Endothelial cell of umbilical vein (primary cell): ENCODE results near the gene DNTT. TPM values are rescaled to one million over a fixed set of nuclear protein-coding genes. Genes with fewer than 3 reads are reported as not detected.

Experiments
- BruUV-seq: library from RNA; stranded (reverse); fragments of 400-500 nt; replicated peaks from 2 replicates; lab custom pipeline; 2021; lab: Mats Ljungman, UMichigan
- CTCF ChIA-PET: fragments of 300-600, 350-600 bp; sonication (Branson Sonifier 250); formaldehyde crosslinking; loops from one replicate; lab custom pipeline; 2021; ENCODE audit warnings: antibody characterized with exemption, inconsistent platforms; lab: Charles Lee
- POLR2A ChIA-PET: fragments of 300-600, 350-600 bp; sonication (Branson Sonifier 250); formaldehyde crosslinking; loops from one replicate; lab custom pipeline; 2021; ENCODE audit warnings: antibody characterized with exemption, inconsistent platforms; lab: Charles Lee
- DNase-seq: peaks from one replicate; pipeline ENCODE4 v3.0.0-alpha.2; 2011; ENCODE audit warnings: low read depth, low spot score
- FAIRE-seq: peaks from 2 replicates; lab custom pipeline; 2011; peaks lifted over from hg19 to GRCh38; lab: Jason Lieb, UNC
- H2AFZ ChIP-seq: 2 replicates; pipeline ENCODE4 v1.6.0; 2012; ENCODE audit warnings: low read depth, low read length, control low read depth, inconsistent platforms
- H3K27ac ChIP-seq: 2 replicates; pipeline ENCODE4 v1.5.1; 2011; ENCODE audit warnings: low read depth, mild to moderate bottlenecking, control low read depth, low read length, moderate library complexity; ENCODE audit not compliant: insufficient read depth
- H3K27me3 ChIP-seq, 2 experiments: 2 replicates each; pipeline versions ENCODE4 v1.6.0 to v1.6.1; 2011; ENCODE audit warnings: low read length in 2 of 2, mixed read lengths in 1 of 2; ENCODE audit not compliant: control insufficient read depth in 2 of 2, insufficient read depth in 2 of 2
- H3K36me3 ChIP-seq, 2 experiments: 2 replicates in 1 of 2; 3 replicates in 1 of 2; pipeline ENCODE4 v1.5.1; 2011; ENCODE audit warnings: low read length in 2 of 2, mild to moderate bottlenecking in 1 of 2, moderate library complexity in 1 of 2; ENCODE audit not compliant: control insufficient read depth in 2 of 2, insufficient read depth in 2 of 2; ENCODE audit errors: extremely low read depth in 1 of 2
- H3K4me1 ChIP-seq: 3 replicates; pipeline ENCODE4 v1.5.1; 2011; ENCODE audit warnings: mild to moderate bottlenecking, low read length; ENCODE audit not compliant: control insufficient read depth, insufficient read depth; ENCODE audit errors: extremely low read depth
- H3K4me2 ChIP-seq: 2 replicates; pipeline ENCODE4 v1.6.1; 2011; ENCODE audit warnings: low read length, control low read depth, mixed read lengths; ENCODE audit not compliant: insufficient read depth
- H3K4me3 ChIP-seq, 3 experiments: fragments of 200-600 bp in 1 of 3; sonication (generic), shearing (Covaris generic) in 1 of 3; replicated peaks in 1 of 3; 2 replicates each; pipeline ENCODE4 v1.5.1; 2011 to 2016; ENCODE audit warnings: control low read depth in 3 of 3, low read length in 3 of 3, mild to moderate bottlenecking in 2 of 3, inconsistent platforms in 1 of 3, low read depth in 1 of 3, moderate library complexity in 1 of 3; ENCODE audit not compliant: insufficient read depth in 1 of 3
- H3K79me2 ChIP-seq: 2 replicates; pipeline ENCODE4 v1.6.0; 2012; ENCODE audit warnings: low read length, inconsistent platforms; ENCODE audit not compliant: control insufficient read depth, insufficient read depth
- H3K9ac ChIP-seq: replicated peaks from 2 replicates; pipeline ENCODE3; 2011; ENCODE audit warnings: low read length, control low read depth; ENCODE audit not compliant: insufficient read depth; ENCODE audit errors: extremely low read depth
- H3K9me1 ChIP-seq: replicated peaks from 3 replicates; pipeline ENCODE4 v1.6.0; 2011; ENCODE audit warnings: mild to moderate bottlenecking, low read length; ENCODE audit not compliant: control insufficient read depth, insufficient read depth; ENCODE audit errors: extremely low read depth
- H3K9me3 ChIP-seq: replicated peaks from 2 replicates; pipeline ENCODE4 v1.5.1; 2012; ENCODE audit warnings: low read length, inconsistent platforms; ENCODE audit not compliant: control insufficient read depth, insufficient read depth
- H4K20me1 ChIP-seq: replicated peaks from 2 replicates; pipeline ENCODE3; 2011; ENCODE audit warnings: mild to moderate bottlenecking, low read length; ENCODE audit not compliant: control insufficient read depth, insufficient read depth; ENCODE audit errors: extremely low read depth
- EZH2 ChIP-seq: IDR thresholded peaks from 2 replicates; pipeline ENCODE4 v1.6.1; 2012; ENCODE audit warnings: borderline replicate concordance, low read depth, mild to moderate bottlenecking, moderate library complexity, low read length, inconsistent platforms; ENCODE audit not compliant: severe bottlenecking
- FOS ChIP-seq: IDR thresholded peaks from 2 replicates; pipeline ENCODE4 v1.6.1; 2011; ENCODE audit warnings: mild to moderate bottlenecking, low read length, moderate library complexity, borderline replicate concordance; ENCODE audit not compliant: insufficient read depth
- GATA2 ChIP-seq: IDR thresholded peaks from 2 replicates; pipeline ENCODE4 v1.7.0; 2011; ENCODE audit warnings: low read depth, mild to moderate bottlenecking, moderate library complexity, mixed read lengths, low read length; ENCODE audit not compliant: insufficient read length, insufficient read depth
- JUN ChIP-seq: IDR thresholded peaks from 2 replicates; pipeline ENCODE4 v1.6.1; 2011; ENCODE audit warnings: borderline replicate concordance, low read depth; ENCODE audit not compliant: insufficient read length, insufficient read depth
- MYC ChIP-seq: IDR thresholded peaks from one replicate; pipeline ENCODE4 v1.6.1; 2011; ENCODE audit warnings: mild to moderate bottlenecking, low read depth, low read length
- POLR2AphosphoS5 ChIP-seq: IDR thresholded peaks from 2 replicates; pipeline ENCODE4 v1.6.1; 2012; ENCODE audit warnings: low read depth, mild to moderate bottlenecking, control low read depth, low read length, moderate library complexity; ENCODE audit not compliant: insufficient read depth
- dilution Hi-C: fragments of 300-500 bp; cut with MboI; formaldehyde crosslinking; loops from one replicate; pipeline ENCODE4 v1.15.0; 2019; ENCODE audit warnings: low sequenced_read_pairs; ENCODE audit not compliant: extremely low pct_ligation_motif_present
- intact Hi-C: fragments of 100-400 bp; cut with micrococcal nuclease; formaldehyde crosslinking; loops from one replicate; pipeline ENCODE4 v1.10.0; 2022
- polyA plus RNA-seq, 4 experiments: library from polyadenylated mRNA; depleted of rRNA in 3 of 4; stranded (reverse) in 3 of 4; unstranded in 1 of 4; fragments of >200 nt; gene quantifications; 2 replicates each; pipeline versions ENCODE4 v1.2.1 to v1.2.3, GENCODE V29; 2011 to 2012; ENCODE audit warnings: missing spikeins in 1 of 4
- total RNA-seq: library from RNA; stranded (reverse); gene quantifications from 2 replicates; pipeline ENCODE4 v1.2.3, GENCODE V29; 2021
- TF ChIP-seq, protein P1 (sequence below): IDR thresholded peaks from 2 replicates; pipeline ENCODE4 v1.6.1; 2011; ENCODE audit not compliant: insufficient read depth, insufficient read length
- TF ChIP-seq, protein P2 (sequence below), 2 donors: IDR thresholded peaks; 1 replicate in 1 of 2; 2 replicates in 1 of 2; pipeline ENCODE4 v1.5.1; 2011; ENCODE audit warnings: low read length in 2 of 2, mild to moderate bottlenecking in 2 of 2, moderate library complexity in 2 of 2, control low read depth in 1 of 2, inconsistent platforms in 1 of 2, low read depth in 1 of 2; ENCODE audit not compliant: insufficient read depth in 1 of 2; ENCODE audit errors: extremely low read depth in 1 of 2

DNTT gene
- total and polyA plus RNA-seq, 2 donors (not counting 3 experiments of a cell fraction or from before 2014, with no cell fraction given), result not detected

DNA sequence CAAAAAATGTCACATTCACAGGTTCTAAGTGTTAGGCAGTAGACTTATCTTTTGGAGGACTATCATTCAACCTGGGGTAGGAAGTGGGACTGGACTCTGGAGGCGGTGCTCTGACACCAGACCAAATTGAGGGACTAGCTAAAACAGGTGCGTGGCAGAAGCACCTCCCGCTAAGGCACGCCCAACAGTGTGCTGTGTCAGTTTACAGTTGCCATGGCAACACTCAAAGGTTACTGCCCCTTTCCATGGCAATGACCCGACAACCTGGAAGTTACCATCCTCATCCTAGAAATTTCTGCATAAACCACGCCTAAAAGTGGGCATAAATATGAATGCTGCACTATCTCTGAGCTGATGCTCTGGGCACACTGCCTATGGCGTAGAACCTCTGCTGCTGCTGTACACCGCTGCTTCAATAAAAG lies 18.9 kb upstream of the DNTT start:
- H3K4me1 ChIP-seq, result no peaks in the 10 kb centered on the region
- TF ChIP-seq EZH2, result no peak
- TF ChIP-seq JUN, result no peak
- no peak for TF ChIP-seq GATA2
- no peak for TF ChIP-seq POLR2AphosphoS5
- TF ChIP-seq, protein P1, sequence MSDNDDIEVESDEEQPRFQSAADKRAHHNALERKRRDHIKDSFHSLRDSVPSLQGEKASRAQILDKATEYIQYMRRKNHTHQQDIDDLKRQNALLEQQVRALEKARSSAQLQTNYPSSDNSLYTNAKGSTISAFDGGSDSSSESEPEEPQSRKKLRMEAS, result no peak
- TF ChIP-seq, protein P2, sequence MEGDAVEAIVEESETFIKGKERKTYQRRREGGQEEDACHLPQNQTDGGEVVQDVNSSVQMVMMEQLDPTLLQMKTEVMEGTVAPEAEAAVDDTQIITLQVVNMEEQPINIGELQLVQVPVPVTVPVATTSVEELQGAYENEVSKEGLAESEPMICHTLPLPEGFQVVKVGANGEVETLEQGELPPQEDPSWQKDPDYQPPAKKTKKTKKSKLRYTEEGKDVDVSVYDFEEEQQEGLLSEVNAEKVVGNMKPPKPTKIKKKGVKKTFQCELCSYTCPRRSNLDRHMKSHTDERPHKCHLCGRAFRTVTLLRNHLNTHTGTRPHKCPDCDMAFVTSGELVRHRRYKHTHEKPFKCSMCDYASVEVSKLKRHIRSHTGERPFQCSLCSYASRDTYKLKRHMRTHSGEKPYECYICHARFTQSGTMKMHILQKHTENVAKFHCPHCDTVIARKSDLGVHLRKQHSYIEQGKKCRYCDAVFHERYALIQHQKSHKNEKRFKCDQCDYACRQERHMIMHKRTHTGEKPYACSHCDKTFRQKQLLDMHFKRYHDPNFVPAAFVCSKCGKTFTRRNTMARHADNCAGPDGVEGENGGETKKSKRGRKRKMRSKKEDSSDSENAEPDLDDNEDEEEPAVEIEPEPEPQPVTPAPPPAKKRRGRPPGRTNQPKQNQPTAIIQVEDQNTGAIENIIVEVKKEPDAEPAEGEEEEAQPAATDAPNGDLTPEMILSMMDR (IDR thresholded peaks at IDR 0.05; ENCODE audit: extremely low read depth in 1 of 2, insufficient read depth in 1 of 2, low read depth in 1 of 2, low read length in 2 of 2), result no peak
- TF ChIP-seq MYC, result no peak
- no peak for TF ChIP-seq FOS
- intact Hi-C loops (no loop called here), dilution Hi-C loops (no loop called here)
- no peak overlapping the region for H2AFZ ChIP-seq
- BruUV-seq, result no TSS peak
- no peak overlapping the region for H3K9ac ChIP-seq
- H4K20me1 ChIP-seq, result no peaks in the 10 kb centered on the region
- no peak overlapping the region for H3K27ac ChIP-seq
- H3K9me3 ChIP-seq, result no peaks in the 10 kb centered on the region
- no peak overlapping the region for H3K4me2 ChIP-seq
- H3K79me2 ChIP-seq, result no peaks in the 10 kb centered on the region
- POLR2A ChIA-PET, result no interaction called here
- H3K9me1 ChIP-seq, result no peaks in the 10 kb centered on the region
- DNase-seq (no peak), FAIRE-seq (no peak)
- H3K4me3 ChIP-seq, result no peak overlapping the region
- CTCF ChIA-PET, result interaction anchor here (0.7 to 3.3 kb wide), 4 partner anchors 49 to 268 kb away, joined by 3 to 13 read pairs (median 4); no protein-coding TSS in a partner anchor
- peaks cover 0 to 4% of the 10 kb centered on the region in 2 experiments for H3K27me3 ChIP-seq
- H3K36me3 ChIP-seq, result no peaks in the 10 kb centered on the region
